Mesangial cell (primary cell): ENCODE results near the gene TNFRSF1B. TPM values are rescaled to one million over a fixed set of nuclear protein-coding genes. Genes with fewer than 3 reads are reported as not detected.

Experiments
- total RNA-seq: library from RNA; depleted of rRNA; stranded (reverse); fragments of >200 nt; gene quantifications from 2 replicates; pipeline ENCODE4 v1.2.3, GENCODE V29; 2015

The TNFRSF1B gene
- total RNA-seq, result 0.16 and 2.3 TPM in 2 replicates

DNA sequence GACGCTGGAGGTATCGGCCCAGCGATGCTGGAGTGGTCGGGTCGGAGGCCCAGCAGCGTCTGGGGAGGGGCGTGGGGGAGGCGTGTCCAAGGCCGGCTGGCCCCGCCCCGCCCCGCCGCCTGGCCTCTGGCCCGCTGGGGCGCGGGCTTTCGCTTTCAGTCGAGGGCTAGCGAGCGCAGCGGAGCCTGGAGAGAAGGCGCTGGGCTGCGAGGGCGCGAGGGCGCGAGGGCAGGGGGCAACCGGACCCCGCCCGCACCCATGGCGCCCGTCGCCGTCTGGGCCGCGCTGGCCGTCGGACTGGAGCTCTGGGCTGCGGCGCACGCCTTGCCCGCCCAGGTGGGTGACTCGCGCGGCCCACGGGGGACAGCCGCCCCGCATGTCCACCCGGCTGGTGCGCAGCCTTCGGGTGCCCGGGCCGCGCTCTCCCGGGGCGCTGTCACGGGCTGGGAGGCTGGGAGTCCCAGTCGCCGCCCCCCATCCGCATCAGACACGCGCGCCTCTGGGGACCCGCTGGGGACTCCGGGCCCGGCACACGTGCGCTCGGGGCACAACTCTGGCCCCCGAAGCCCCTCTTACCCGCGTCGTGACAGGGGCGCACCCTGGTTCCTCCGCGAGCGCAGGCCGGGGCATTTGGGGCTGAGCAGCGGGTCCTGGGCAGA, at the start of gene TNFRSF1B:
TSS of gene TNFRSF1B (plus strand) at position 158 of the 659 bp plus-strand sequence. CDS start at position 259, 101 bp downstream.

DNA sequence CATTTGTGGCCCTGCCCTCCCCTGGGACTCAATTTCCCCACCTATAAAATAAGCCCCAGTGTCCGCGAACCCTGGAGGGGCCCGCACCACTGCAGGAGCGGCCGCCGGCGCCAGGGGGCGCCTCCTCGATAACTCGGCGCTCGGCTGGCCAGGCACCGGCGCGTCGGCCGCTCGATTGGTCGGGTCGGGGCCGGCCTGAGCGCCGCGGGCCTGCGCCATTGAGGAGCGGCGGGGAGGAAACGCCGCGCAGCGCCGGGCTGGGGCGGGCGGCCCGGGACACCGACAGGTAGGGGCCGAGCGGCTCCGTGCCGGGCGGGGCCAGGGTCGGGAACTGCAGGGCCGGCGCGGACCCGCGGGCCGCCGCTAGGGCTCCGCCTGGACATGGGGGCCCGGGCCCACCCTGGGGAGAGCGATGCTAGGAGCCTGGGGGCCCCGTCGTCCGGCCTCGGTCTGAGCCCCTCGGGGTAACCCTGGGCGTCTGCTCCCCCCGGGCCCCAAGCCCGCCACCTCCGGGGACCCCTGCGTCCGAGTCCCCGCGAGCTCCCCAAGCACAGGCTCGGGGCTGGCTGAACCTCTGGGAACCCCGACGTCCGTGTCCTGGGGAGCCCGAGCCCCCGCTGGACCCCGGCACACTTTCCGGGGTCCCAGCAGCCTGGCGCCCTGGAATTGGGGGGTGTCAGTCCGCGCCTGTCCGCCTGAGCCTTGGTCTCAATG, 63.2 kb downstream of the TNFRSF1B start, which contains the start of gene VPS13D:
TSS of gene VPS13D (plus strand) at position 196 of the 714 bp plus-strand sequence. CDS start 4,237 bp downstream, outside the sequence.

Other genes starting within 250 kb of the TNFRSF1B start
- 94.7 and 107 TPM in 2 replicates for gene KIAA2013, start 240.6 kb upstream of the TNFRSF1B start, total RNA-seq
- 170 and 172 TPM in 2 replicates for gene PLOD1, start 232.3 kb upstream of the TNFRSF1B start, total RNA-seq
- gene MFN2, start 186.5 kb upstream of the TNFRSF1B start, total RNA-seq, result 46.0 and 54.8 TPM in 2 replicates
- gene MIIP, start 147.5 kb upstream of the TNFRSF1B start, total RNA-seq, result 17.2 and 50.2 TPM in 2 replicates
- 0.13 and 0.16 TPM in 2 replicates for gene TNFRSF8, start 103.7 kb upstream of the TNFRSF1B start, total RNA-seq
- gene VPS13D, start 63.0 kb downstream of the TNFRSF1B start, total RNA-seq, result 16.9 and 33.8 TPM in 2 replicates